Measurements from ENCODE around the gene EXOSC7. TPM values are rescaled to one million over a fixed set of nuclear protein-coding genes. Genes with fewer than 3 reads are reported as not detected.

EXOSC7 gene
- total RNA-seq, 2 donors from 2014 or later = 61.2 to 69.4 TPM

GRCh38 chr3:44929782-44930181 is 46.3 kb upstream of the EXOSC7 start:
- Mint-ChIP-seq H3K27ac (no peak overlapping the region), H3K9me3 (no peaks in the 10 kb centered on the region), H3K4me3 (no peak overlapping the region), H3K4me1 (peaks cover 30% of the 10 kb centered on the region), H3K36me3 (ENCODE audit: low read depth) (peaks cover 71% of the 10 kb centered on the region), H3K27me3 (ENCODE audit: insufficient read depth) (no peaks in the 10 kb centered on the region)
- no peak for DNase-seq
- Histone ChIP-seq H3K9me3 (ENCODE audit: control insufficient read depth, low read length) (no peaks in the 10 kb centered on the region), H3K27ac (ENCODE audit: low read depth, low read length) (no peak overlapping the region), H3K4me3 (ENCODE audit: low read length) (no peak overlapping the region), H3K9ac (ENCODE audit: extremely low read depth, low read length, poor library complexity, severe bottlenecking) (no peak overlapping the region), H3K27me3 (ENCODE audit: control insufficient read depth, insufficient read depth, low read length, poor library complexity, severe bottlenecking) (no peaks in the 10 kb centered on the region), H3K4me1 (ENCODE audit: control insufficient read depth, insufficient read depth, low read length) (peaks cover 6% of the 10 kb centered on the region), H3K36me3 (ENCODE audit: control insufficient read depth, insufficient read depth, low read length) (peaks cover 55% of the 10 kb centered on the region)
- no peak for TF ChIP-seq CTCF (conservative IDR thresholded peaks at IDR 0.05)
- 82 to 91% methylated on average over 2 to 5 of the region's 5 CpGs for WGBS, 2 experiments (ENCODE audit: insufficient coverage in 1 of 2, insufficient read length in 1 of 2)

GRCh38 chr3:44930911-44931310 is 45.1 kb upstream of the EXOSC7 start:
- Mint-ChIP-seq H3K36me3 (ENCODE audit: low read depth) (peaks cover 73% of the 10 kb centered on the region), H3K4me1 (peaks cover 30% of the 10 kb centered on the region), H3K27ac (no peak overlapping the region), H3K9me3 (no peaks in the 10 kb centered on the region), H3K27me3 (ENCODE audit: insufficient read depth) (no peaks in the 10 kb centered on the region), H3K4me3 (no peak overlapping the region)
- 92 to 100% methylated on average over 1 to 2 of the region's 2 CpGs for WGBS, 2 experiments (ENCODE audit: insufficient coverage in 1 of 2, insufficient read length in 1 of 2)
- Histone ChIP-seq H3K4me1 (ENCODE audit: control insufficient read depth, insufficient read depth, low read length) (peaks cover 6% of the 10 kb centered on the region), H3K9ac (ENCODE audit: extremely low read depth, low read length, poor library complexity, severe bottlenecking) (no peak overlapping the region), H3K27me3 (ENCODE audit: control insufficient read depth, insufficient read depth, low read length, poor library complexity, severe bottlenecking) (no peaks in the 10 kb centered on the region), H3K27ac (ENCODE audit: low read depth, low read length) (no peak overlapping the region), H3K9me3 (ENCODE audit: control insufficient read depth, low read length) (no peaks in the 10 kb centered on the region), H3K36me3 (ENCODE audit: control insufficient read depth, insufficient read depth, low read length) (peaks cover 57% of the 10 kb centered on the region), H3K4me3 (ENCODE audit: low read length) (no peak overlapping the region)
- TF ChIP-seq CTCF (conservative IDR thresholded peaks at IDR 0.05) = no peak
- no peak for DNase-seq

- no peak for DNase-seq
- Mint-ChIP-seq H3K4me1 (peaks cover 30% of the 10 kb centered on the region), H3K9me3 (no peaks in the 10 kb centered on the region), H3K27me3 (ENCODE audit: insufficient read depth) (no peaks in the 10 kb centered on the region), H3K36me3 (ENCODE audit: low read depth) (peaks cover 74% of the 10 kb centered on the region), H3K27ac (peak overlapping the region; percentile 84), H3K4me3 (no peak overlapping the region)
- WGBS, 2 experiments (ENCODE audit: insufficient coverage in 1 of 2, insufficient read length in 1 of 2) = 87 to 92% methylated on average over 2 of the region's 2 CpGs
- peaks cover 6% of the 10 kb centered on the region for H3K4me1 ChIP-seq (ENCODE audit: control insufficient read depth, insufficient read depth, low read length)
- H3K27me3 ChIP-seq (ENCODE audit: control insufficient read depth, insufficient read depth, low read length, poor library complexity, severe bottlenecking) = no peaks in the 10 kb centered on the region
- H3K9ac ChIP-seq (ENCODE audit: extremely low read depth, low read length, poor library complexity, severe bottlenecking) = no peak overlapping the region
- TF ChIP-seq CTCF (conservative IDR thresholded peaks at IDR 0.05) = no peak
- no peaks in the 10 kb centered on the region for H3K9me3 ChIP-seq (ENCODE audit: control insufficient read depth, low read length)
- no peak overlapping the region for H3K4me3 ChIP-seq (ENCODE audit: low read length)
- peaks cover 57% of the 10 kb centered on the region for H3K36me3 ChIP-seq (ENCODE audit: control insufficient read depth, insufficient read depth, low read length)
- H3K27ac ChIP-seq (ENCODE audit: low read depth, low read length) = peak overlapping the region; percentile 79
Measured at GRCh38 chr3:44931791-44932190, 44.3 kb upstream of the EXOSC7 start.

Data from endodermal cell (in vitro differentiated cells).